ENCODE measurements around the gene FOXL3.

FOXL3 gene

GRCh38 chr7:256461-256940 is 33.5 kb upstream of the FOXL3 start:
- TF ChIP-seq CTCF (conservative IDR thresholded peaks at IDR 0.05): no peak
- H3K27ac ChIP-seq: no peak overlapping the region

GRCh38 chr7:256981-257646 is 32.9 kb upstream of the FOXL3 start:
- no peak overlapping the region for H3K27ac ChIP-seq
- TF ChIP-seq CTCF (conservative IDR thresholded peaks at IDR 0.05): no peak

GRCh38 chr7:257647-257992 is 32.4 kb upstream of the FOXL3 start:
- no peak for TF ChIP-seq CTCF (conservative IDR thresholded peaks at IDR 0.05)
- H3K27ac ChIP-seq: no peak overlapping the region

GRCh38 chr7:258476-259190 is 31.3 kb upstream of the FOXL3 start:
- TF ChIP-seq CTCF (conservative IDR thresholded peaks at IDR 0.05): no peak
- no peak overlapping the region for H3K27ac ChIP-seq

GRCh38 chr7:259191-259505 is 30.8 kb upstream of the FOXL3 start:
- no peak for TF ChIP-seq CTCF (conservative IDR thresholded peaks at IDR 0.05)
- no peak overlapping the region for H3K27ac ChIP-seq

GRCh38 chr7:259751-260405 is 30.1 kb upstream of the FOXL3 start:
- no peak overlapping the region for H3K27ac ChIP-seq
- TF ChIP-seq CTCF (conservative IDR thresholded peaks at IDR 0.05): no peak

- no peak for TF ChIP-seq CTCF (conservative IDR thresholded peaks at IDR 0.05)
- no peak overlapping the region for H3K27ac ChIP-seq
Measured at GRCh38 chr7:260441-261281, 29.3 kb upstream of the FOXL3 start.
